ENCODE results near the gene IYD.

The IYD gene

DNA sequence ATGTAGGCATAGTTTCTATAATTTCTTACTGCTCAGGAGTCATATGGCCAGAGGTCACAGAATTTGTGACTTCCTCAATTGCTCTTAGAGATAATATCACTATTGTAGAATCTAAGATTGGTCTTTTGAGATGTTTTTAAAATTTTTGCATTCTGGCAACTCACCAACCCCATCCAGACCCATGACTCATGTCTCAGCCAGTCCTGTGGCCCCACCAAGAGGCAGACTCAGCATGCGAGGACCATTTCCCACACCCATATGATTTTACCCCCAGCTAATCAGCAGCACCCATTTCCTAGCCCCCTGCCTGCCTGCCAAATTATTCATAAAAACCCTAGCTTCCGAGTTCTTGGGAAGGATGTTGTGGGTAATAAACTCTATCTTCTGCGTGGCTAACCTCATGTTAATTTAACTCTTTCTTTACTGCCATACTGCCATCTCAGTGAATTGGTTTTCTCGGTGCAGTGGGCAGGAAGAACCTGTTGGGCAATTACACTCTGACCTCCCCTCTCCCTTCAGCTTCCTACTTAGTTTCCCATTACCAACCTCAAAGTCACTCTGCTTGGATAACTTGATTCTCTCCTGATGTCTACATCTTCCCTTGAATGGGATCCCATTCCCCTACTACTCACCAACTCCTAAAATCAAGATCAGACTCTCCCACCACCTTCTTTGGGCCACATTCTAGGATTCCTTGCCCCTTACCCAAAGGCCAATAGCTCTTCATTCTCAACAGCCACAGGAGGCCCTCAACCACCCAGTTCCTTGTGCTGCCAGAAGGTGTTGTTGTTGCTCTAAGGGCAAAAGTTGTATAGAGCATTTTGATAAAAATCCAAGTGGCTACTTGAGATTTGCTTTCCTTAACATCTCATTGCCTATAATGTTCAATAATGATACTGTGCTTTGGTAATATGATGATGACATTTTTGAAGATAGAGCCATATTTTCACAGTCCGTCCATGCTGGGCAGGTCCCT, 16.2 kb upstream of the IYD start:
- H3K4me1 ChIP-seq (ENCODE audit: control insufficient read depth, insufficient read depth, low read length): no peaks in the 10 kb centered on the region
- H3K9ac ChIP-seq (ENCODE audit: low read depth, low read length): no peak overlapping the region
- H3K27ac ChIP-seq (ENCODE audit: low read depth, low read length): no peak overlapping the region
- H3K36me3 ChIP-seq (ENCODE audit: control insufficient read depth, insufficient read depth, low read length): no peaks in the 10 kb centered on the region
- no peaks in the 10 kb centered on the region for H3K27me3 ChIP-seq (ENCODE audit: control insufficient read depth, insufficient read depth, low read length)
- H3K9me3 ChIP-seq (ENCODE audit: control insufficient read depth, insufficient read depth, low read length): no peaks in the 10 kb centered on the region
- H3K4me3 ChIP-seq (ENCODE audit: low read depth, low read length): no peak overlapping the region

DNA sequence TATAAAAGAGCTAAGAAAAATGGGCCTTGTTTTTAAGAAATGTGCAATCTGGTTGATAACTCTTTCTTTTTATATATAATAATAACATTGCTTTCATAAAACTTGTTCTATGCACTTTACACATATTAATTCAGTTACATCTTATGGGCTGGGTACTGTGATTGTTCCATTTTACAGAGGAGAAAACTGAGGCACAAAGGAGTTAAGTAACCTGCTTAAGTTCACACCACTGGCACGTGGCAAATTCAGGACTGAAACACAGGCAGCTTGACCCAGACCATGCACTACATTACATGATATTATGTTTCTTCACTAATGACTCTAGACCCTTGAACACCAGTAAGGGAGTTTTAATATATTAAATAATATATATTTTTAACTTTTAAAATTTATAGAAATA, 15.4 kb upstream of the IYD start:
- no peak overlapping the region for H3K9ac ChIP-seq (ENCODE audit: low read depth, low read length)
- no peaks in the 10 kb centered on the region for H3K27me3 ChIP-seq (ENCODE audit: control insufficient read depth, insufficient read depth, low read length)
- no peak overlapping the region for H3K27ac ChIP-seq (ENCODE audit: low read depth, low read length)
- no peaks in the 10 kb centered on the region for H3K4me1 ChIP-seq (ENCODE audit: control insufficient read depth, insufficient read depth, low read length)
- no peaks in the 10 kb centered on the region for H3K9me3 ChIP-seq (ENCODE audit: control insufficient read depth, insufficient read depth, low read length)
- H3K36me3 ChIP-seq (ENCODE audit: control insufficient read depth, insufficient read depth, low read length): no peaks in the 10 kb centered on the region
- H3K4me3 ChIP-seq (ENCODE audit: low read depth, low read length): no peak overlapping the region

DNA sequence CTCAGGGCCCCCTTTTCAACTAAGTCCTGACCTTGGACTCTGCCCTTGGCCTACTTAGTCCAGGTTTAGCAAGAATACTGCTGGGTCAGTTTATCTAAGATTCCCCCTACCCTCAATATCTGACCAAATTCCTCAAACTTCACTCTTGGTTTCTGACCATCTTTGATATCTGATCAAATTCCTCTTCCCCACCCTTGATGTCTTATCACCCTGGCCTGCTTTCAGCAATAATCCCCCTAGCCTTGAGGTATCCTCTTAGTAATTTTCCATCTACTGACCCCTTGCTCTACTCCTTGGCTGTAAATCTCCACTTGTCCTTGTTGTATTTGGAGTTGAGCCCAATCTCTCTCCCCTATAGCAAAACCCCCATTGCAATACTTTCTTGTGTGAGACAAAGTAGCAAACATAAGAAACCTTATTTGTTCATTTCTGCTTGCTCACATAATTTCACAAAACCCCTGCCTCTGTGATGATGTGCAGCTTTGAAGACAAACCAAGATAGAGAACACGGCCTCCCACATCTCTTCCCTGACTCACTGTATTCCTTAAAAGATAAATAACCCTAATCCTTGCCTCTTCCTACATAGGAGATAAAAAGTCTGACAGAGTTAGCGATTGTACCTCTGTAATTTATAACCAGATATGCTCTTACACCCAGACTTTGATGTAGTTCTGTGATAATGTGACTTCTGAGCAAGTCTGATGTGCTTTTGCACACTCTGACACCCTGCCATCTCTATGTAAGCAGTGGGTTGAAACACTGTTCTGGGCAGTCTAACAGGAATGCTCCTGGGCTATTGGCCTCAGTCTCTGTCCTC, 13.8 kb upstream of the IYD start:
- Histone ChIP-seq H3K9ac (ENCODE audit: low read depth, low read length) (no peak overlapping the region), H3K4me1 (ENCODE audit: control insufficient read depth, insufficient read depth, low read length) (no peaks in the 10 kb centered on the region), H3K9me3 (ENCODE audit: control insufficient read depth, insufficient read depth, low read length) (no peaks in the 10 kb centered on the region), H3K27me3 (ENCODE audit: control insufficient read depth, insufficient read depth, low read length) (no peaks in the 10 kb centered on the region), H3K27ac (ENCODE audit: low read depth, low read length) (no peak overlapping the region), H3K36me3 (ENCODE audit: control insufficient read depth, insufficient read depth, low read length) (no peaks in the 10 kb centered on the region), H3K4me3 (ENCODE audit: low read depth, low read length) (no peak overlapping the region)

DNA sequence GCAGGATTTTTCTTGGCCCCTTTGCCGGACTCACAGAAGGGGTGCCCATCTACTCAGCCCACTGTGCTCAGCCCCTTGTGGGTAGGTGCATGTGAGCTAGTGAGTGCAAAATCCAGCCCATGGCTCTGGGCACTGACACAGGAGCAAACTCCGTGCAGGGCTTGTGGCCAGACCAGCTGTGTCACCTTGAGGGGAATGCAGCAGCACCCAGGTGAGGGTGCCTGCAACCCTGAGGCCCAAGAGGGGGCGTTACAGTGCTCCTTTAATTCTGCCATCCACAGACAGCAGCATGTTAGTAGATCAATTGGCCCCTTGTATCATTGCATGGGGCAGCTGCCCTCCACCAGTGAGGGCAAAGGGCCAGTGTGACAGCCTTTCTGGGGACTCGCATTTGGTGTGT, 12.9 kb upstream of the IYD start:
- H3K9me3 ChIP-seq (ENCODE audit: control insufficient read depth, insufficient read depth, low read length): no peaks in the 10 kb centered on the region
- no peaks in the 10 kb centered on the region for H3K27me3 ChIP-seq (ENCODE audit: control insufficient read depth, insufficient read depth, low read length)
- H3K27ac ChIP-seq (ENCODE audit: low read depth, low read length): no peak overlapping the region
- H3K4me3 ChIP-seq (ENCODE audit: low read depth, low read length): no peak overlapping the region
- no peaks in the 10 kb centered on the region for H3K36me3 ChIP-seq (ENCODE audit: control insufficient read depth, insufficient read depth, low read length)
- H3K4me1 ChIP-seq (ENCODE audit: control insufficient read depth, insufficient read depth, low read length): no peaks in the 10 kb centered on the region
- H3K9ac ChIP-seq (ENCODE audit: low read depth, low read length): no peak overlapping the region

DNA sequence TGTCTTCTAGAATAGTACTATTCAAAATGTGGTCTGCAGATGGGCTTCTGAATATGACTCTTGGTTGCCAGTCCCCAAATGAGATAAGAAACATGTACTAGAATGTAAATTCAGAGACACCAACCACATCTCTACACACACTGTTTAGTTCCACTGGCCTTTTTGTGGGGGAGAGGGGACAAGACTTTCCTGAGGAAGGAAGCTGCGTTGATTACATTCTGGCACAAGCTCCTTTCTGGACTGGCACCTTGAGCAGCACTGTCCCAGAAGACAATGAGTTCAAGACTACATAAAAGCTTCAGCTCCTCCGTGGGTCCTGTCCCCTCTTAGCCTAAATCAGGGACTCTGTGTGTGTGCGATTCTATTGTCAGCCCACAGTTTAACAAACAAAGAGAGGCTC, 6.9 kb upstream of the IYD start:
- no peaks in the 10 kb centered on the region for H3K9me3 ChIP-seq (ENCODE audit: control insufficient read depth, insufficient read depth, low read length)
- no peaks in the 10 kb centered on the region for H3K36me3 ChIP-seq (ENCODE audit: control insufficient read depth, insufficient read depth, low read length)
- H3K4me3 ChIP-seq (ENCODE audit: low read depth, low read length): no peak overlapping the region
- H3K27me3 ChIP-seq (ENCODE audit: control insufficient read depth, insufficient read depth, low read length): no peaks in the 10 kb centered on the region
- no peaks in the 10 kb centered on the region for H3K4me1 ChIP-seq (ENCODE audit: control insufficient read depth, insufficient read depth, low read length)
- no peak overlapping the region for H3K9ac ChIP-seq (ENCODE audit: low read depth, low read length)
- no peak overlapping the region for H3K27ac ChIP-seq (ENCODE audit: low read depth, low read length)

DNA sequence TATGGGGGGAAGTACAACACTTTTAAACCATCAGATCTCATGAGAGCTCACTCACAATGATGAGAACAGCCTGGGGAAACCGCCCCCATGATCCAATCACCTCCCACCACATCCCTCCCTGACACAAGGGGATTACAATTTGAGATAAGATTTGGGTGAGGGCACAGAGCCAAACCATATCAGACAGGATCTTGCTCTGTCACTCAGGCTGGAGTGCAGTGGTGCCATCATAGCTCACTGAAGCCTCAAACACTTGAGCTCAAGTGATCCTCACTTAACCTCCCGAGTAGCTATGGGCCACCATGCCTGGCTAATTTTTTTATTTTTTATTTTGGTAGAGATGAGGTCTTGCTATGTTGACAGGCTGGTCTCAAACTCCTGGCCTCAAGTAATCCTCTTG, 5.1 kb upstream of the IYD start:
- Histone ChIP-seq H3K36me3 (ENCODE audit: control insufficient read depth, insufficient read depth, low read length) (no peaks in the 10 kb centered on the region), H3K27me3 (ENCODE audit: control insufficient read depth, insufficient read depth, low read length) (no peaks in the 10 kb centered on the region), H3K9me3 (ENCODE audit: control insufficient read depth, insufficient read depth, low read length) (no peaks in the 10 kb centered on the region), H3K9ac (ENCODE audit: low read depth, low read length) (no peak overlapping the region), H3K4me1 (ENCODE audit: control insufficient read depth, insufficient read depth, low read length) (no peaks in the 10 kb centered on the region), H3K4me3 (ENCODE audit: low read depth, low read length) (no peak overlapping the region), H3K27ac (ENCODE audit: low read depth, low read length) (no peak overlapping the region)

DNA sequence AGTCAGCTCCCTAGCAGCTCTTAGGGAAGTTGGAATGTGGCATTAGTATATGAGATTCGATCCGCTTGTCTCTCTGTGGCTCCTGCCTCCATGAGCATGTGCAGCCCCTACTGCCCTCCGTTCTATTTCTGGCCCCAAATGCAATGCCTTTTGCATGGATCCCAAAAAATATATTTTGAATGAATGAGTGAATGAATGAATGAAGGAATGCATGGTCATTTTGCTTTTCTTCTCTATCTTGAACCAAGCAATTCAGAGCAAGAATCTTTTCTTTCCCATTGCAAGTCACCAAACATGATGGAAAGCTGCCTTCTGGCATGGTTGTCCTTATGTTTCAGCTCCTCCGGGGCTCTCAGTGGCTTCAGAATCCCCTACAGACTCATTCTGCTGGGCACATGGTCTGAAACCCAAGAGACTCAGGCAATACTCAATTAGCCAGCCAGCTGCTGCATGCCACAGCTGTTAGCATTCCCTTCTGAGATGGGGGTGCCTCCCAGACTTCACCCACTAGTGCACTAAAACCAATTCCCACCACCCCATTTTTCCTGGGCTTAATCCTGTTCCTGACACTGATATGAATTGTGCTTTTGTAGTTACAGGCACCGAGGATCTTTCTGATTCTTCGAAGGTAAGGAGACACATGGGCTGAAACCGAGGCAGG, 2.6 kb upstream of the IYD start:
- Histone ChIP-seq H3K27me3 (ENCODE audit: control insufficient read depth, insufficient read depth, low read length) (no peaks in the 10 kb centered on the region), H3K9me3 (ENCODE audit: control insufficient read depth, insufficient read depth, low read length) (no peaks in the 10 kb centered on the region), H3K9ac (ENCODE audit: low read depth, low read length) (no peak overlapping the region), H3K36me3 (ENCODE audit: control insufficient read depth, insufficient read depth, low read length) (no peaks in the 10 kb centered on the region), H3K4me3 (ENCODE audit: low read depth, low read length) (no peak overlapping the region), H3K27ac (ENCODE audit: low read depth, low read length) (no peak overlapping the region), H3K4me1 (ENCODE audit: control insufficient read depth, insufficient read depth, low read length) (no peaks in the 10 kb centered on the region)

DNA sequence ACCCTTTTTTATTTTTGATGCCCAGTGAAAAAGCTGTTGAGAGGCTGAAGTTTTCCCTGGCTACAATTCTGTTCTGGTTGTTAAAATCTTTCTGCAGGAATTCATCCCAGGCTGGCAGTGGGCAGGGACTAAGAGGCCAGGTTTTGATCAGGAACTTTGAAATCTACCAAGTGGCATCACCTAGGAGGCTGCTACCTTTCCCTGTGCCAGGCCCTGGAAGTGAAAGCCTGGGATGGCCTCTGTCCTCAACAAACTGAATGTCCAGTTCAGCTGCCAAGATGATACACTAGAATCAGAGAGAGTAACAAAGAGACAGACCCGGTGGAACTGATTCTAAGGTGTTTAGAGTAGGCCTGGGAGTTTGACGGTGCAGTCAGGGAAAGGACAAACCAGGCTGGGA, 596 bp downstream of the IYD start:
- Histone ChIP-seq H3K36me3 (ENCODE audit: control insufficient read depth, insufficient read depth, low read length) (no peaks in the 10 kb centered on the region), H3K4me3 (ENCODE audit: low read depth, low read length) (no peak overlapping the region), H3K27ac (ENCODE audit: low read depth, low read length) (no peak overlapping the region), H3K4me1 (ENCODE audit: control insufficient read depth, insufficient read depth, low read length) (no peaks in the 10 kb centered on the region), H3K27me3 (ENCODE audit: control insufficient read depth, insufficient read depth, low read length) (no peaks in the 10 kb centered on the region), H3K9ac (ENCODE audit: low read depth, low read length) (no peak overlapping the region), H3K9me3 (ENCODE audit: control insufficient read depth, insufficient read depth, low read length) (no peaks in the 10 kb centered on the region)

DNA sequence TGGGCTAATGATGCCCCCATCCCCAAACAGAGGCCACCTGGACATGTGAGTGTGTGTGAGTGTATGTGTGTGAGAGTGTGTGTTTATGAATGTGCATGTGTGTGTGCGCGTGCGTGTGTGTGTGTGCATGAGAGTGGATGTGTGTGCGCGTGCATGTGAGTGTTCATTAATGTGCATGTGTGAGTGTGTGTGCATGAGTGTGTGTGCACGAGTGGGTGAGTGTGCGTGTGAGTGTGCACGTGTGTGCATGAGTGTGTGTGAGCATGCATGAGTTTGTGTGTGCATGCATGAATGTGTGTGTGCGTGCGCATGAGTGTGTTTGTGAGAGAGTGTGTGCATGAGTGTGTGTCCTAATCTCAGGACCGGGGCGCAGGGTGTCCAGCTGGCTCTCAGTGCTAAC, 1.3 kb downstream of the IYD start:
- H3K4me3 ChIP-seq (ENCODE audit: low read depth, low read length): no peak overlapping the region
- H3K27ac ChIP-seq (ENCODE audit: low read depth, low read length): no peak overlapping the region
- no peak overlapping the region for H3K9ac ChIP-seq (ENCODE audit: low read depth, low read length)
- no peaks in the 10 kb centered on the region for H3K27me3 ChIP-seq (ENCODE audit: control insufficient read depth, insufficient read depth, low read length)
- H3K36me3 ChIP-seq (ENCODE audit: control insufficient read depth, insufficient read depth, low read length): no peaks in the 10 kb centered on the region
- no peaks in the 10 kb centered on the region for H3K4me1 ChIP-seq (ENCODE audit: control insufficient read depth, insufficient read depth, low read length)
- H3K9me3 ChIP-seq (ENCODE audit: control insufficient read depth, insufficient read depth, low read length): no peaks in the 10 kb centered on the region

DNA sequence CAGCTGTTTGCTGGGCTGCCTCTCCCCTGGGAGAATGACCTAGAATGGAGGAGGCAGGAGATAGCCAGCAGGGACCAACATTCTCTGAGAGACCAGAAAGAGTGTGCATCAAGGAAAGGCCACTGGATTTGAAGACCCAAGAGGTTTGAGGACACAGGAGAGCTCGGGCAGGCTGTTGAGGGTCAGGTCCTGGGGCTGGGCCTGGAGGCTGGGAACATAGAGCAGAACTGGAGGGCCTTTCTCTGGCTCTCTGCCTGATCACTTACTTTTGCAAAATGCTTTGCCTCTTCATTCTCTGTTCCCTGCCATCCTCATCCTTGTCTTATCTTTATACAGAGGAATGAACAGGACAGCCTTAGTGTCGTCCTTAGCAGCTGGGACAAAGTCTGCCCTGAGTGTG, 2.5 kb downstream of the IYD start:
- H3K4me3 ChIP-seq (ENCODE audit: low read depth, low read length): no peak overlapping the region
- no peak overlapping the region for H3K9ac ChIP-seq (ENCODE audit: low read depth, low read length)
- no peaks in the 10 kb centered on the region for H3K4me1 ChIP-seq (ENCODE audit: control insufficient read depth, insufficient read depth, low read length)
- H3K9me3 ChIP-seq (ENCODE audit: control insufficient read depth, insufficient read depth, low read length): no peaks in the 10 kb centered on the region
- H3K36me3 ChIP-seq (ENCODE audit: control insufficient read depth, insufficient read depth, low read length): no peaks in the 10 kb centered on the region
- no peaks in the 10 kb centered on the region for H3K27me3 ChIP-seq (ENCODE audit: control insufficient read depth, insufficient read depth, low read length)
- no peak overlapping the region for H3K27ac ChIP-seq (ENCODE audit: low read depth, low read length)

DNA sequence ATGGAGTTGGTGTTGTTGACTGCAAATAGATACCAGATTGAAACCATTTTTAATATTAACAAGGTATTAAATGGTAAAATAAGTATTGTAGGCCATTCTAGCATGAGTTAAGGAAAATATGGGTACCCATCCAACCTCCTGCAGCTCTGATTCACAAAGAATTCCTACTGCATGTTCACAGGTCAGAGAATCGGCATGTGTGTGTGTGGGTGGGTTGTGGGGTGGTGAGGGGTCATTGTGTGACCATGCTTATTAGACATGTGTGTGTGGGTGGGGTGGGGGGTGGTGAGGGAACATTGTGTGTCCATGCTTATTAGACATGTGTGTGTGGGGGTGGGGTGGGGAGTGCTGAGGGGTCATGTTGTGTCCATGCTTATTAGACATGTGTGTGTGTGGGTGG, 3.2 kb downstream of the IYD start:
- H3K4me3 ChIP-seq (ENCODE audit: low read depth, low read length): no peak overlapping the region
- no peaks in the 10 kb centered on the region for H3K27me3 ChIP-seq (ENCODE audit: control insufficient read depth, insufficient read depth, low read length)
- H3K9ac ChIP-seq (ENCODE audit: low read depth, low read length): no peak overlapping the region
- H3K4me1 ChIP-seq (ENCODE audit: control insufficient read depth, insufficient read depth, low read length): no peaks in the 10 kb centered on the region
- H3K9me3 ChIP-seq (ENCODE audit: control insufficient read depth, insufficient read depth, low read length): no peaks in the 10 kb centered on the region
- no peaks in the 10 kb centered on the region for H3K36me3 ChIP-seq (ENCODE audit: control insufficient read depth, insufficient read depth, low read length)
- no peak overlapping the region for H3K27ac ChIP-seq (ENCODE audit: low read depth, low read length)
